T follicular helper cell (primary cell): Measurements from ENCODE around the gene RHEX.
"Not testable (repeated sequence)": the region's sequence is repeated elsewhere in the genome, so short reads cannot be mapped to it uniquely, and the experiment has no call there.

Source experiments
- DNase-seq: peaks from one replicate; pipeline ENCODE4 v3.0.0-alpha.2; 2020; ENCODE audit warnings: low read depth
- total RNA-seq, 2 experiments: gene quantifications; one replicate each; lab custom pipeline; 2026; lab: John Stamatoyannopoulos, UW

Gene RHEX
- total RNA-seq, result 0 reads per million in 2 experiments

- DNase-seq, result not testable (repeated sequence)
Measured at GRCh38 chr1:206052919-206053610, at the start of gene RHEX. TSS of gene RHEX (plus strand) at chr1:206053173. CDS start at chr1:206097829, 44,656 bp downstream.

- no peak for DNase-seq
Measured at GRCh38 chr1:206003854-206004800, 48.8 kb upstream of the RHEX start.

- no peak for DNase-seq
Measured at GRCh38 chr1:206004826-206005225, 48.1 kb upstream of the RHEX start.

GRCh38 chr1:206005234-206005633 lies 47.7 kb upstream of the RHEX start:
- DNase-seq, result no peak

- no peak for DNase-seq
Measured at GRCh38 chr1:206005778-206006180, 47.2 kb upstream of the RHEX start.

- DNase-seq, result no peak
Measured at GRCh38 chr1:206006946-206007345, 46.0 kb upstream of the RHEX start.

- DNase-seq, result no peak
Measured at GRCh38 chr1:206010060-206010459, 42.9 kb upstream of the RHEX start.

- no peak for DNase-seq
Measured at GRCh38 chr1:206011057-206011456, 41.9 kb upstream of the RHEX start.

- DNase-seq, result no peak
Measured at GRCh38 chr1:206012086-206012859, 40.7 kb upstream of the RHEX start.

GRCh38 chr1:206013026-206013795 lies 39.8 kb upstream of the RHEX start:
- DNase-seq, result no peak

- DNase-seq, result no peak
Measured at GRCh38 chr1:206014601-206015000, 38.4 kb upstream of the RHEX start.

GRCh38 chr1:206015071-206015470 lies 37.9 kb upstream of the RHEX start:
- no peak for DNase-seq

GRCh38 chr1:206020393-206021007 lies 32.5 kb upstream of the RHEX start:
- no peak for DNase-seq

GRCh38 chr1:206021008-206021625 lies 31.9 kb upstream of the RHEX start:
- DNase-seq, result no peak

GRCh38 chr1:206021626-206022365 lies 31.2 kb upstream of the RHEX start:
- no peak for DNase-seq

- no peak for DNase-seq
Measured at GRCh38 chr1:206022766-206023165, 30.2 kb upstream of the RHEX start.

GRCh38 chr1:206023695-206024094 lies 29.3 kb upstream of the RHEX start, which contains the start of gene CTSE:
TSS of gene CTSE (minus strand) at chr1:206023895. CDS start at chr1:206023791, 104 bp downstream.
- DNase-seq, result no peak

GRCh38 chr1:206025283-206025820 lies 27.6 kb upstream of the RHEX start:
- DNase-seq, result no peak

- no peak for DNase-seq
Measured at GRCh38 chr1:206029484-206029883, 23.5 kb upstream of the RHEX start.
